GM12878 (cell line): ENCODE measurements around the gene IL26. TPM values are rescaled to one million over a fixed set of nuclear protein-coding genes. Genes with fewer than 3 reads are reported as not detected.

Source experiments
- ATAC-seq: fragments of 200-7000 bp; cut with Tn5 transposase; 3 replicates; pipeline ENCODE4 v1.9.1; 2020; ENCODE audit warnings: mild to moderate bottlenecking, moderate library complexity
- BruUV-seq: library from RNA; stranded (reverse); fragments of 400-500 nt; replicated peaks from 2 replicates; lab custom pipeline; 2021; lab: Mats Ljungman, UMichigan
- CTCF ChIA-PET: fragments of 300-600 bp; sonication (Branson Sonifier 250); formaldehyde crosslinking; extraction: SDS; loops from one replicate; lab custom pipeline; 2021; ENCODE audit warnings: inconsistent platforms; lab: Yijun Ruan, JAX
- POLR2A ChIA-PET: fragments of 350-600 bp; formaldehyde crosslinking; extraction: SDS; loops from one replicate; lab custom pipeline; 2021; ENCODE audit warnings: inconsistent platforms; lab: Charles Lee
- RAD21 ChIA-PET: fragments of 300-600 bp; sonication (Branson Sonifier 250); formaldehyde crosslinking; loops from one replicate; lab custom pipeline; 2023; ENCODE audit warnings: antibody characterized with exemption; ENCODE audit not compliant: unreplicated experiment; lab: Charles Lee
- SMC1A ChIA-PET: fragments of 300-600 bp; sonication (Branson Sonifier 250); formaldehyde crosslinking; loops from one replicate; lab custom pipeline; 2023; ENCODE audit not compliant: unreplicated experiment, uncharacterized antibody; lab: Charles Lee
- DNase-seq: peaks from one replicate; pipeline ENCODE4 v3.0.0-alpha.2; 2011; ENCODE audit warnings: low read depth, low spot score
- FAIRE-seq: peaks from 3 replicates; lab custom pipeline; 2011; peaks lifted over from hg19 to GRCh38; lab: Jason Lieb, UNC
- H2AFZ ChIP-seq: 2 replicates; pipeline ENCODE4 v1.6.0; 2011; ENCODE audit warnings: low read depth, low read length, control low read depth; ENCODE audit not compliant: control insufficient read depth
- H3K27ac ChIP-seq: 2 replicates; pipeline ENCODE4 v1.5.1; 2011; ENCODE audit warnings: control low read depth; ENCODE audit not compliant: control insufficient read depth, insufficient read depth
- H3K27me3 ChIP-seq, 2 experiments: replicated peaks in 1 of 2; 2 replicates each; pipeline versions ENCODE4 v1.6.0 to v1.6.1; 2011; ENCODE audit warnings: low read length in 1 of 2; ENCODE audit not compliant: control insufficient read depth in 2 of 2, insufficient read depth in 2 of 2
- H3K36me3 ChIP-seq, 2 experiments: 2 replicates each; pipeline ENCODE4 v1.5.1; 2011; ENCODE audit warnings: low read length in 1 of 2; ENCODE audit not compliant: control insufficient read depth in 2 of 2, insufficient read depth in 2 of 2
- H3K4me1 ChIP-seq: 2 replicates; pipeline ENCODE4 v1.6.1; 2011; ENCODE audit warnings: mild to moderate bottlenecking, low read length, moderate library complexity, mixed read lengths; ENCODE audit not compliant: control insufficient read depth, insufficient read depth
- H3K4me2 ChIP-seq: 2 replicates; pipeline ENCODE4 v1.6.0; 2011; ENCODE audit warnings: control low read depth; ENCODE audit not compliant: control insufficient read depth, insufficient read depth
- H3K4me3 ChIP-seq: fragments of 200-600 bp; sonication (generic); 2 replicates; pipeline ENCODE4 v1.5.1; 2016
- H3K79me2 ChIP-seq: 2 replicates; pipeline ENCODE4 v1.6.0; 2011; ENCODE audit warnings: low read length; ENCODE audit not compliant: control insufficient read depth, insufficient read depth
- H3K9ac ChIP-seq: 2 replicates; pipeline ENCODE4 v1.8.0; 2011; ENCODE audit warnings: low read length, control low read depth, mixed read lengths; ENCODE audit not compliant: control insufficient read depth, insufficient read depth
- H3K9me3 ChIP-seq: replicated peaks from 3 replicates; pipeline ENCODE4 v1.5.1; 2011; ENCODE audit warnings: mild to moderate bottlenecking, low read length; ENCODE audit not compliant: control insufficient read depth, insufficient read depth
- H4K20me1 ChIP-seq: 2 replicates; pipeline ENCODE4 v1.6.0; 2011; ENCODE audit not compliant: control insufficient read depth, insufficient read depth
- BHLHE40 ChIP-seq, 2 experiments: fragments of 450-650 bp in 1 of 2; IDR thresholded peaks; 2 replicates each; pipeline ENCODE4 v1.6.1; 2011 to 2017; ENCODE audit warnings: low read depth in 2 of 2, borderline replicate concordance in 1 of 2, improper control_type of control experiment in 1 of 2, low read length in 1 of 2, mild to moderate bottlenecking in 1 of 2
- CEBPB ChIP-seq, 2 experiments: fragments of 150-350 bp in 1 of 2; IDR thresholded peaks; 2 replicates each; pipeline ENCODE4 v1.6.1; 2012 to 2014; ENCODE audit warnings: low read depth in 2 of 2, low read length in 2 of 2, borderline replicate concordance in 1 of 2, inconsistent platforms in 1 of 2
- ETV6 ChIP-seq, 2 experiments: fragments of 450-650 bp in 1 of 2; IDR thresholded peaks in 1 of 2; conservative IDR thresholded peaks in 1 of 2; 2 replicates each; pipeline ENCODE4 v1.6.1; 2014; ENCODE audit warnings: antibody characterized with exemption in 1 of 2, borderline replicate concordance in 1 of 2, low read depth in 1 of 2, mild to moderate bottlenecking in 1 of 2, moderate library complexity in 1 of 2
- FOS ChIP-seq: IDR thresholded peaks from 3 replicates; pipeline ENCODE4 v1.6.1; 2011; ENCODE audit warnings: borderline replicate concordance; ENCODE audit not compliant: insufficient read length; ENCODE audit errors: extremely low read depth
- JUNB ChIP-seq: IDR thresholded peaks from 2 replicates; pipeline ENCODE4 v1.6.1; 2016; ENCODE audit warnings: antibody characterized with exemption, mild to moderate bottlenecking
- NFYA ChIP-seq: IDR thresholded peaks from 2 replicates; pipeline ENCODE4 v1.6.1; 2011; ENCODE audit warnings: low read depth, mild to moderate bottlenecking, low read length, improper control_type of control experiment, borderline replicate concordance
- RBBP5 ChIP-seq: fragments of 200-600 bp; sonication (generic); conservative IDR thresholded peaks from 2 replicates; pipeline ENCODE4 v1.6.1; 2016
- RELB ChIP-seq: fragments of 450-650 bp; IDR thresholded peaks from 2 replicates; pipeline ENCODE4 v1.6.1; 2017; ENCODE audit warnings: low read depth, mild to moderate bottlenecking, moderate library complexity
- ZNF384 ChIP-seq: IDR thresholded peaks from 2 replicates; pipeline ENCODE4 v1.6.1; 2012; ENCODE audit warnings: low read depth, mild to moderate bottlenecking, low read length, improper control_type of control experiment, borderline replicate concordance
- ZNF687 ChIP-seq: fragments of 450-650 bp; IDR thresholded peaks from 2 replicates; pipeline ENCODE4 v1.6.1; 2017; ENCODE audit warnings: mild to moderate bottlenecking, moderate library complexity
- WGBS: methylation state at CpG from one replicate; pipeline ENCODE4 v1.1.6; 2016; ENCODE audit warnings: low lambda C conversion rate; ENCODE audit not compliant: insufficient replicate concordance, insufficient coverage; ENCODE audit errors: missing lambda C conversion rate; 5-methylcytosine and 5-hydroxymethylcytosine counted together
- in situ Hi-C: fragments of 300-500 bp; cut with MboI; formaldehyde crosslinking; loops from 9 replicates; pipeline ENCODE4 v1.14.3; 2018; ENCODE audit warnings: mixed read lengths
- intact Hi-C: fragments of 100-400 bp; cut with micrococcal nuclease; formaldehyde crosslinking; loops from one replicate; pipeline ENCODE4 v1.14.2; 2022; ENCODE audit not compliant: unreplicated experiment
- polyA plus RNA-seq, 11 experiments: library from polyadenylated mRNA; depleted of rRNA in 4 of 11; unstranded in 6 of 11; stranded (reverse) in 5 of 11; fragments of >200 nt; fragmentation: Nextera tagmentation in 4 of 11; fragmentation: Illumina TruSeq in 1 of 11; extraction: Ambion mirVana in 4 of 11; extraction: Trizol in 1 of 11; gene quantifications; 1 replicate in 1 of 11; 2 replicates in 10 of 11; pipeline versions ENCODE4 v1.2.1 to v1.2.3, GENCODE V29; 2011 to 2016; ENCODE audit warnings: inconsistent platforms in 2 of 11, missing spikeins in 2 of 11, low read depth in 1 of 11
- total RNA-seq, 4 experiments: library from RNA; depleted of rRNA in 3 of 4; stranded (reverse); fragments of >200 nt in 3 of 4; fragmentation: Illumina TruSeq in 1 of 4; extraction: Trizol in 1 of 4; gene quantifications; 2 replicates each; pipeline versions ENCODE4 v1.2.1 to v1.2.3, GENCODE V29; 2013 to 2021

The IL26 gene
- total and polyA plus RNA-seq, 10 of the 15 experiments (the other 5 are each of a cell fraction or from before 2014, with no cell fraction given): not detected

DNA sequence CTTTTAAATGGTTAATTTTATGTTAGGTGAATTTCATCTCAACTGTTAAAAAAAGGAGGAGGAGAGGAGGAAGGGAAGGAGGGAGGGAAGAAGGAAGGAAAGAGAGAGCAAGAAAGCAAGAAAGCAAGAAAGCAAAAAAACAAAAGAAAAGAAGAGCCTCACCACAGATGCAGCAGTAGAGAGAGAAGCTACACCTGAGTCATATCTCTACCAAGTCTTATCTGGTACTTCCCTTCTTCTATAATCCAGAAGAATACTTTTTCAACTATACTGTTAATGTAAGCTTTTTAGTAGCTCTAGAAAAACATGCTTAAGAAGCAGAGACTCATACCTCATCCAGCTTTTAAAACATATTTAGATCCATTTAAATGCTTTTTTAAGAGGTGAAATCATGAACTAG is 5.6 kb upstream of the IL26 start (continued):
- TF ChIP-seq FOS (no peak), RBBP5 (no peak), ETV6 (conservative IDR thresholded peaks at IDR 0.05 in 1 of 2, IDR thresholded peaks at IDR 0.05 in 1 of 2; ENCODE audit: borderline replicate concordance in 1 of 2, low read depth in 1 of 2) (0 out of 4 replicates have a peak, but pooled peaks of 1 of the 2 experiments have one; percentile 24), JUNB (peak; percentile 71), CEBPB (IDR thresholded peaks at IDR 0.05; ENCODE audit: borderline replicate concordance in 1 of 2, low read depth in 2 of 2, low read length in 2 of 2) (no peak), RELB (no peak)

DNA sequence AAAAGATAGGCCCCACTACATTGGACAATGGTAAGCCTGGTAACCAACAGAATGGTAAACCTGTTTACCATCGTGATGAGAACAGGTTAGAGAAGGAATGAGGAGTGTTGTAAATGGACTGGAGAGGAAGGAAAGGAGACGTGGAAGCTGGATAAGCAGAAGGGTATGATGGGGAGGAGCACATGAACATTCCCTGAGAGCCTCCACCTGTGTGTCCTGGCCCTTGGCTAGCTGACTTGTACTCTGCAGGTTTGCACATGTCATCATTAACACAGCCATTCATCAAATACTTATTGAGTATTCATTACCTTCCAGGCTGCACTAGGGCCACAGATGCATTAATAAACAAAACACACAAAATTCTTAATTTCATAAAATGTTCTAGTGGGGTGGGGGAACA is 4.3 kb upstream of the IL26 start:
- ChIA-PET SMC1A (interaction anchor here (0.7 to 1.2 kb wide), 2 partner anchors 86 to 88 kb away, joined by 3 to 4 read pairs; no protein-coding TSS in a partner anchor), CTCF (interaction anchor here (0.7 to 3.5 kb wide), 4 partner anchors 67 to 189 kb away, joined by 3 to 31 read pairs (median 4); no protein-coding TSS in a partner anchor), POLR2A (no interaction called here), RAD21 (no interaction called here)
- no peaks in the 10 kb centered on the region for H3K79me2 ChIP-seq
- H3K9ac ChIP-seq: no peak overlapping the region
- DNase-seq (no peak), ATAC-seq (no peak), FAIRE-seq (no peak)
- no peaks in the 10 kb centered on the region for H3K9me3 ChIP-seq
- H3K4me1 ChIP-seq: no peaks in the 10 kb centered on the region
- no peaks in the 10 kb centered on the region for H3K27me3 ChIP-seq
- H3K4me2 ChIP-seq: no peak overlapping the region
- no peak overlapping the region for H3K4me3 ChIP-seq
- H3K36me3 ChIP-seq: no peaks in the 10 kb centered on the region
- no peaks in the 10 kb centered on the region for H4K20me1 ChIP-seq
- H3K27ac ChIP-seq: no peak overlapping the region
- H2AFZ ChIP-seq: no peak overlapping the region; the same call in 1 of the 2 replicates
- intact Hi-C loops (no loop called here), in situ Hi-C loops (loop anchor here (5.0 kb wide), 1 partner anchor 82 kb away; no protein-coding TSS in a partner anchor)
- WGBS: 46% methylated on average over 2 of the region's 2 CpGs
- no TSS peak for BruUV-seq
- no peak for TF ChIP-seq BHLHE40 (IDR thresholded peaks at IDR 0.05; ENCODE audit: borderline replicate concordance in 1 of 2, low read depth in 2 of 2, low read length in 1 of 2)
- TF ChIP-seq ZNF384: no peak
- no peak for TF ChIP-seq ZNF687
- TF ChIP-seq NFYA: no peak
